GM12875 (cell line): ENCODE results near the gene CWC27.
"Not testable (repeated sequence)": the region's sequence is repeated elsewhere in the genome, so short reads cannot be mapped to it uniquely, and the experiment has no call there.

Source experiments
- H3K4me3 ChIP-seq: one replicate; pipeline ENCODE4 v1.5.1; 2011; ENCODE audit warnings: low read depth, low read length, control low read depth
- CTCF ChIP-seq: IDR thresholded peaks from 2 replicates; pipeline ENCODE4 v1.5.1; 2011; ENCODE audit warnings: low read depth, mild to moderate bottlenecking, control low read depth, inconsistent platforms, low read length, moderate library complexity, borderline replicate concordance; ENCODE audit not compliant: insufficient read depth

Gene CWC27

GRCh38 chr5:64806537-64806936 lies 37.8 kb downstream of the CWC27 start:
- no peak overlapping the region for H3K4me3 ChIP-seq
- TF ChIP-seq CTCF: no peak

GRCh38 chr5:64807520-64807919 lies 38.8 kb downstream of the CWC27 start:
- H3K4me3 ChIP-seq: no peak overlapping the region
- no peak for TF ChIP-seq CTCF

- H3K4me3 ChIP-seq: no peak overlapping the region
- peak; percentile 47; the same call in 1 of the 2 replicates for TF ChIP-seq CTCF
Measured at GRCh38 chr5:64811050-64811640, 42.4 kb downstream of the CWC27 start.

GRCh38 chr5:64814073-64814472 lies 45.3 kb downstream of the CWC27 start:
- no peak for TF ChIP-seq CTCF
- H3K4me3 ChIP-seq: no peak overlapping the region

GRCh38 chr5:64818245-64818644 lies 49.5 kb downstream of the CWC27 start:
- TF ChIP-seq CTCF: no peak
- no peak overlapping the region for H3K4me3 ChIP-seq

GRCh38 chr5:64819345-64819744 lies 50.6 kb downstream of the CWC27 start:
- not testable (repeated sequence) for H3K4me3 ChIP-seq

- TF ChIP-seq CTCF: no peak
- no peak overlapping the region for H3K4me3 ChIP-seq
Measured at GRCh38 chr5:64822320-64822719, 53.6 kb downstream of the CWC27 start.

- TF ChIP-seq CTCF: no peak
- H3K4me3 ChIP-seq: no peak overlapping the region
Measured at GRCh38 chr5:64826541-64826940, 57.8 kb downstream of the CWC27 start.
